NCI-H460 (cell line): Measurements from ENCODE around the gene ABHD11. TPM values are rescaled to one million over a fixed set of nuclear protein-coding genes. Genes with fewer than 3 reads are reported as not detected.
"Not testable (repeated sequence)": the region's sequence is repeated elsewhere in the genome, so short reads cannot be mapped to it uniquely, and the experiment has no call there.

Experiments used
- DNase-seq: peaks from one replicate; pipeline ENCODE4 v3.0.0-alpha.2; 2016; ENCODE audit warnings: low read depth; ENCODE audit errors: extremely low read depth
- total RNA-seq: library from RNA; depleted of rRNA; stranded (reverse); fragments of >200 nt; shearing (Covaris generic); gene quantifications from 2 replicates; pipeline ENCODE4 v1.2.3, GENCODE V29; 2014

ABHD11 gene
- total RNA-seq, 1 experiment from 2014 or later: 10.7 TPM

DNA sequence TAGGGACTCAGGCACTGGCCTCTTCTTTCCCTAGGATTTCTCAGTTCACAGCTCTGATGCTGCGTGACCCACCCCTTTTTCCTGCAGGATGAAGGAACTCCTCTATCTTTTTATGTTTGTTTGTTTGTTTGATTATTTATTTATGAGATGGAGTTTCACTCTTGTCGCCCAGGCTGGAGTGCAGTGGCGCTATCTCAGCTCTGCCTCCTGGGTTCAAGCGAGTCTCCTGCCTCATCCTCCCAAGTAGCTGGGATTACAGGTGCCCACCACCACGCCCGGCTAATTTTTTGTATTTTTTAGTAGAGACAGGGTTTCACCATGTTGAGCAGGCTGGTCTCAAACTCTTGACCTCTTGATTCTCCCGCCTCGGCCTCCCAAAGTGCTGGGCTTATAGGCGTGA lies 18.2 kb downstream of the ABHD11 start:
- DNase-seq: not testable (repeated sequence)

GRCh38 chr7:73719806-73720169 lies 18.8 kb downstream of the ABHD11 start:
- no peak for DNase-seq

DNA sequence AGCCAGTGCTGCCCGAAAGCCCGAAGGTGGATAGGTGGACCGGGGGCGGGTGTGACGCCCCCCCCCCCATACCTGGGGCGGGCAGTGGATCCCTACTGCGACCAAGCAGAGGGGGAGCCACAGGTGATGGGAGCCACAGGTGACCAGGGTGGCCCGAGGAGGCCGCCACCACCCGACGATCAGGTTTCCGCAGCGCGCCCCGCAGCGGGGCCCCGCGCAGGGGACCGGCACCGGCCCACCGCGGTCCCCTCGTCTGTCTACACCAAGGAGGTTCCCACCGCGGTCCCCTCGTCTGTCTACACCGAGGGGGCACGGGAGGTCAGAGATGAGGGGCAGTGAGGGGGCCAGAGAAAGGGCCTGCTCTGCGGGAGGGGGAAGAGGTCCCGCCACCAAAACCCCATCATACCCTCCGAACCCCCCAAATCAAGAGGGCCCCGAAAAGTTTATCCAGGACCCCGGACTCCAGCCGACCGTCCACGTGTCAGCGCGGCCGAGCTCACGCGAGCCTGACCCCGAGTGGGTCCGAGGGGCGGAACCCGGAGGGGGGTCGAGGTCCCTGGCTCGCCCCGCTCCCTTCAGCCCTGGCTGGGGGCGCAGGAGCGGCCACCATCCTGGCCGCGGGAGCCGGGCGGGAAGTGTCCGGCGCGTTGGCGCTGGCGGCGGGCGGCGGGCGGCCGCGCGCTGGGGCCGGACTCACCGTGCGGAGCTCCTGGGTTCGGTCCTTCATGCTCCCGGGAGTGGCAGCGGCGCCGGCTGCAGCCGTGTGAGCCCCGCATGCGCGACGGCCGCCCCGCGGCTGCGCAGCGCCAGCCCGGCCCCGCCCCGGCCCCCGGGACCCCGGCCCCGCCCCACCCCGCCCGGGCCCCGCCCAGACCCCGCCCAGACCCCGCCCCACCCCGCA lies 19.4 kb downstream of the ABHD11 start, which contains the start of gene STX1A:
TSS of gene STX1A (minus strand) at position 765 of the 901 bp plus-strand sequence. CDS start at position 727, 38 bp downstream.
- peak; percentile 76 for DNase-seq

DNA sequence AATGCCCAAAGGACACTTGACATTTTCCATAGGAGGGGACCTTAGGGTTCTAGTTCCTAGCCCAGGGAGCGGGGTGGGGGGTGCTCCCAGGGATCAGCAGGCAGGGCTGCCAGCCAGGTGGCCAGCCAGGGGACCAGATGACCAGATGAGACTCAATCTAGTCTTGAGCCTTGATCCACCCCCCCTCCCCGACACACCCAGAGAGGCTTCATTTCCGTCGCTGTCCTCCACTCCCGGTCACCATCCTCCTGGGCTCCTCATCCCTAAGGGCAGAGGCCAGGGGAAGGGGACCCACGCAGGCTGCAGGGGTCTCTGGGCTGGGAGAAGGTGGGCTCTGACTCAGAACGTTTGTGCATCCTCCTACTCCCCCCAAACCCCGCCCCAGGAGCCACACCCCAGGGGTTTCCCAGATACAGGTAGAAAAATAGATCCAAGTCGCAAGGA lies 20.1 kb downstream of the ABHD11 start:
- no peak for DNase-seq

DNA sequence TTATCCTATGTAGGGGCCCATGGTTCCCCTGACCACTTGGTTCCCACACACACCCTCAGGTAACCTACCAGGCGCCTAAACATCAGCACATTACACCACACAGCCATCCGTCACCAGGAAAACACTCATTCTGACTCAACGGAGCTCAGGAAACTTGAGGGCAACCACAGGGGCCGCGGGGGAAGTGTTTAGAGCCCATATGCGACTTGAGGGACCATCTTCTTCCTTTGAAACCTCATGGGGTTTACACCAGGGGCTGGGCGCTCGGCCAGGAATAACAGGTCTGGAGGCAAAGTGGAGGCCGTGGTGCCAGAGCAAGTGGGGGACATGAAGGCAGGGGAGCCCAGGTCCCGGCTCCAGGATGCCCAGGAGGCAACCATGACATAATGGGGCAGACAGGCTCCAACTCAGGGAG lies 20.6 kb downstream of the ABHD11 start:
- peak; percentile 93 for DNase-seq

- DNase-seq: no peak
Observed at GRCh38 chr7:73717025-73717807, 21.4 kb downstream of the ABHD11 start.

- no peak for DNase-seq
Observed at GRCh38 chr7:73716318-73716890, 22.2 kb downstream of the ABHD11 start.

DNA sequence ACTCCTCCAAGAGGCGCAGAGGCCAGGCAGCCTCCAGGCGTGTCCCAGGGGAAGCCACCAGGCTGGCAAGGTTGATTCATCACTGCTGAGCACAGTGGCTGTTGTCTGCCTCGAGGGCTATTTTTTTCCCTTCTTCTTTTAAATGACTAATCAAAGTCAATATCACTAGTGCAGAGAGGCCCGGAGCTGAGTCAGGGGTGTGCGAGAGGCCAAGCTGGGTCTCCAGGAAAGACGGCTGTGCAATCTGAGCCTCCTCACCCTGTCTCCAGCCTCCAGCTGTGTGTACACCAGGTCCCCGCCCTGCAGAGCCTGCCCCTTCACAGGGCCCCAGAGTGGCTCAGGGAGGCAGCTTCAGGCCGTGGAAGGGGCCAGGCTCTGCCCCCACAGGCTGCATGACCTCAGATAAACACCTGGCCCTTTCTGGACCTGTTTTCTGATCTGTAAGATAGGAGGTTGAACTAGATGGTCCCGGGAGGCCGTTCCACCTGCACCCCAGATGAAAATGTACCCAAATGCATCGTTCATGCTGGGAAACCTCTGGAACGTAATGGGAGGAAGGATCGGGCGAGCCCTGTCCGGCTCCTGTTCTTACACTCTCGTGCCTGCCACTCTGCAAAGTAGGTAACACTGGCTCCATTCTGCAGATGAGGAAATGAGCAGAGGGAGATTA lies 22.8 kb downstream of the ABHD11 start:
- peak; percentile 97 for DNase-seq

GRCh38 chr7:73713319-73713718 lies 25.3 kb downstream of the ABHD11 start:
- DNase-seq: not testable (repeated sequence)

DNA sequence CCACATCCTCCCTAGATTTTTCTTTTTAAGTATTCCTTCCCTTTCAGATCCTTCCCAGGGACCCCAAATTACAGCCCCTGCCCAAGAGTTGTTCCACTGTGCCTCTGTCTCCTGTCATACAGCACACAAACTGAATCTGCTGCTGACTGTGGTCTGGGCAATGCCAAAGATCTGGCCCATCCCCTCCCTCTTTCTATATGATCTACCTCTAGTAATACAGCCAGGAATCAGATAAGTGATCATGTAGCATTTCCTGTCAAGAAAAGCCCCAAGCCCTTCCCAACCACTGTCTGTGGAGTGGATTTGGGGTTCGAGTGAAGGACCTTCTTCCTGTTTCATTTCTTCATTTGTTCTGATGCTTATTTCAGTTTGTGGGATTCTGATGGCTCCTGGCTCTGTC lies 25.8 kb downstream of the ABHD11 start:
- DNase-seq: no peak

GRCh38 chr7:73708961-73709549 lies 29.5 kb downstream of the ABHD11 start:
- DNase-seq: no peak

GRCh38 chr7:73707045-73707631 lies 31.5 kb downstream of the ABHD11 start:
- DNase-seq: peak; percentile 97

- peak; percentile 78 for DNase-seq
Observed at GRCh38 chr7:73706126-73707044, 32.2 kb downstream of the ABHD11 start.

GRCh38 chr7:73705551-73705920 lies 33.1 kb downstream of the ABHD11 start:
- DNase-seq: no peak

GRCh38 chr7:73704640-73705550 lies 33.7 kb downstream of the ABHD11 start:
- peak; percentile 98 for DNase-seq

GRCh38 chr7:73703757-73704639 lies 34.6 kb downstream of the ABHD11 start:
- DNase-seq: peak; percentile 74

- DNase-seq: no peak
Observed at GRCh38 chr7:73703225-73703624, 35.4 kb downstream of the ABHD11 start.
